Hepatocyte (in vitro differentiated cells): ENCODE data around the gene STIMATE. TPM values are rescaled to one million over a fixed set of nuclear protein-coding genes. Genes with fewer than 3 reads are reported as not detected.

Experiments used
- DNase-seq: peaks from one replicate; pipeline ENCODE4 v3.0.0-alpha.2; 2016; ENCODE audit warnings: low spot score
- H2AFZ ChIP-seq: fragments of 200-600 bp; sonication (generic); 2 replicates; pipeline ENCODE4 v1.6.0; 2016; ENCODE audit warnings: antibody characterized with exemption, mild to moderate bottlenecking
- H3K27ac ChIP-seq: fragments of 200-600 bp; sonication (generic); 2 replicates; pipeline ENCODE4 v1.5.1; 2016; ENCODE audit warnings: mild to moderate bottlenecking
- H3K27me3 ChIP-seq: fragments of 200-600 bp; sonication (generic); 2 replicates; pipeline ENCODE4 v1.6.1; 2016
- H3K36me3 ChIP-seq: fragments of 200-600 bp; sonication (generic); replicated peaks from 2 replicates; pipeline ENCODE4 v1.5.1; 2016; ENCODE audit warnings: low read depth; ENCODE audit not compliant: insufficient read depth
- H3K4me1 ChIP-seq: fragments of 200-600 bp; sonication (generic); 2 replicates; pipeline ENCODE4 v1.5.1; 2016; ENCODE audit warnings: mild to moderate bottlenecking, moderate library complexity; ENCODE audit not compliant: insufficient read depth
- H3K4me2 ChIP-seq: fragments of 200-600 bp; sonication (generic); 2 replicates; pipeline ENCODE4 v1.6.0; 2016
- H3K4me3 ChIP-seq: fragments of 200-600 bp; sonication (generic); 2 replicates; pipeline ENCODE4 v1.5.1; 2016; ENCODE audit warnings: mild to moderate bottlenecking
- H3K79me2 ChIP-seq: fragments of 200-600 bp; sonication (generic); 2 replicates; pipeline ENCODE4 v1.6.0; 2017; ENCODE audit warnings: mild to moderate bottlenecking
- H3K9me2 ChIP-seq: fragments of 200-600 bp; sonication (generic); replicated peaks from 2 replicates; pipeline ENCODE4 v1.6.0; 2017; ENCODE audit warnings: mild to moderate bottlenecking; ENCODE audit not compliant: insufficient read depth
- H3K9me3 ChIP-seq: fragments of 200-600 bp; sonication (generic); 2 replicates; pipeline ENCODE4 v1.5.1; 2016; ENCODE audit warnings: low read depth, mild to moderate bottlenecking
- H4K20me1 ChIP-seq: fragments of 200-600 bp; sonication (generic); 2 replicates; pipeline ENCODE4 v1.6.0; 2016; ENCODE audit warnings: mild to moderate bottlenecking; ENCODE audit not compliant: insufficient read depth, poor library complexity, severe bottlenecking
- EZH2 ChIP-seq: fragments of 200-600 bp; sonication (generic); IDR thresholded peaks from 2 replicates; pipeline ENCODE4 v1.6.1; 2016; ENCODE audit warnings: antibody characterized with exemption, mild to moderate bottlenecking, borderline replicate concordance
- EZH2phosphoT487 ChIP-seq: fragments of 200-600 bp; sonication (generic); IDR thresholded peaks from one replicate; pipeline ENCODE4 v1.6.1; 2018; ENCODE audit warnings: antibody characterized with exemption, mild to moderate bottlenecking, low read depth, moderate library complexity; ENCODE audit not compliant: unreplicated experiment, severe bottlenecking
- WGBS: methylation state at CpG from one replicate; pipeline ENCODE4 v1.1.6; 2016; ENCODE audit warnings: low lambda C conversion rate; ENCODE audit errors: missing lambda C conversion rate; 5-methylcytosine and 5-hydroxymethylcytosine counted together
- polyA plus RNA-seq: library from polyadenylated mRNA; unstranded; fragments of >200 nt; fragmentation: Nextera tagmentation; extraction: Ambion mirVana; gene quantifications from 2 replicates; pipeline ENCODE4 v1.2.1, GENCODE V29; 2016
- total RNA-seq: library from RNA; depleted of rRNA; stranded (reverse); fragments of >200 nt; gene quantifications from 2 replicates; pipeline ENCODE4 v1.2.3, GENCODE V29; 2014
- TF ChIP-seq, protein P1 (sequence below): fragments of 200-600 bp; sonication (generic); IDR thresholded peaks from 2 replicates; pipeline ENCODE4 v1.5.1; 2016; ENCODE audit warnings: antibody characterized with exemption, mild to moderate bottlenecking; ENCODE audit not compliant: poor library complexity

Gene STIMATE
- total and polyA plus RNA-seq, 2 experiments from 2014 or later = 14.5 to 20.4 TPM

- peak; percentile 32 for DNase-seq
- WGBS = 77% methylated on average over 10 of the region's 10 CpGs
- Histone ChIP-seq H3K9me3 (no peaks in the 10 kb centered on the region), H3K27me3 (no peaks in the 10 kb centered on the region), H3K79me2 (no peaks in the 10 kb centered on the region), H3K4me2 (no peak within 1 kb of the TSS), H3K27ac (no peak within 1 kb of the TSS), H3K4me3 (no peak within 1 kb of the TSS), H3K4me1 (no peaks in the 10 kb centered on the region), H3K36me3 (no peaks in the 10 kb centered on the region), H2AFZ (no peak within 1 kb of the TSS), H4K20me1 (no peaks in the 10 kb centered on the region), H3K9me2 (no peaks in the 10 kb centered on the region)
- TF ChIP-seq EZH2phosphoT487 = no peak
- TF ChIP-seq, protein P1, sequence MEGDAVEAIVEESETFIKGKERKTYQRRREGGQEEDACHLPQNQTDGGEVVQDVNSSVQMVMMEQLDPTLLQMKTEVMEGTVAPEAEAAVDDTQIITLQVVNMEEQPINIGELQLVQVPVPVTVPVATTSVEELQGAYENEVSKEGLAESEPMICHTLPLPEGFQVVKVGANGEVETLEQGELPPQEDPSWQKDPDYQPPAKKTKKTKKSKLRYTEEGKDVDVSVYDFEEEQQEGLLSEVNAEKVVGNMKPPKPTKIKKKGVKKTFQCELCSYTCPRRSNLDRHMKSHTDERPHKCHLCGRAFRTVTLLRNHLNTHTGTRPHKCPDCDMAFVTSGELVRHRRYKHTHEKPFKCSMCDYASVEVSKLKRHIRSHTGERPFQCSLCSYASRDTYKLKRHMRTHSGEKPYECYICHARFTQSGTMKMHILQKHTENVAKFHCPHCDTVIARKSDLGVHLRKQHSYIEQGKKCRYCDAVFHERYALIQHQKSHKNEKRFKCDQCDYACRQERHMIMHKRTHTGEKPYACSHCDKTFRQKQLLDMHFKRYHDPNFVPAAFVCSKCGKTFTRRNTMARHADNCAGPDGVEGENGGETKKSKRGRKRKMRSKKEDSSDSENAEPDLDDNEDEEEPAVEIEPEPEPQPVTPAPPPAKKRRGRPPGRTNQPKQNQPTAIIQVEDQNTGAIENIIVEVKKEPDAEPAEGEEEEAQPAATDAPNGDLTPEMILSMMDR = no peak
- TF ChIP-seq EZH2 = no peak
Observed at GRCh38 chr3:52794612-52795099, 102.7 kb downstream of the STIMATE start, which contains the start of gene ITIH3. TSS of gene ITIH3 (plus strand) at chr3:52794796. CDS start at chr3:52794804, 8 bp downstream.

DNA sequence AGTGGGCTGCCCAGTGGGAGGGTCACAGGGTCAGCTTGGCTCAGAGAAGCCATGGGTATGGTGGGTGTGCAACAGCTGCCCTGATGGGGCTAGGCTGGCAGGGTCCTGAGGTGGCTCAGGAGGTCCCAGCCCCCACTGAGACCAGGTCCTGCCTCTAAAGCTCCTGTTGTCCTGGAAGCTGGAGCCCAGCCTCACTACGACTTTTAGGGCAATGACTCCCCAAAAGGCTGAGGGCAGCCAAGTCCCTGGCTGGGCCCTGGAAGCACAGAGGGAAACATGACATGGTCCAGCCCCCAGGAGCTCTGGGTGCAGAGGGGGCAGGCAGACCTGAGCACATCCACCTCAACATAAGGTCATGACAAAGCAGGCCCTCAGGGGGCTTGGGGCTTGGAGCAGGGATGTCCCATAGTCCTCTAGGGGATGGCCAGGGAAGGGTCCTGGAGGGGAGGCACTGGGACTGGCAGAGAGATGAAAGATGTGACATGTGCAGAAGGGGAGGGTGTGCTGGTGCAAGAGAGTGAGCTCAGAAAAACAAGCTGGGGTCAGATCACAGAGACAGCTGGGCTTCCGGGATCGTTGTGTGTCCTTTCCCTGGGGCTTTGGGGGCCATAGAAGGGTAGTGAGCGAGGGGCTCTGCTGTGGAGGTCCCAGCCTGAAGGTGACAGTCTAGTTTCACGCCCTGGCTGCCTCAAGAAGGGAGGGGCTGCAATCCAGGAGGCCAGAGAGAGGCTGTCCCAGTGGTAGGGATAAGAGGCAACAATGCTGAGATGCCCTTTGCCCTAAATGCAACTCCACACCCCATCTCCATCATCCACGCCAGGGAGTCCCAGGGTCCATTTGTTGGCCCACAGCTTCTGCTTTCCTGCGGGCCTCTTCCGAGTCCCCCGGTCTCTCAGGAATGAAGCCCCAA, 103.4 kb downstream of the STIMATE start:
- 82% methylated on average over 9 of the region's 9 CpGs for WGBS
- no peaks in the 10 kb centered on the region for H3K36me3 ChIP-seq
- H3K4me3 ChIP-seq = no peak overlapping the region
- no peak for DNase-seq
- no peaks in the 10 kb centered on the region for H3K79me2 ChIP-seq
- H3K9me2 ChIP-seq = no peaks in the 10 kb centered on the region
- H2AFZ ChIP-seq = no peak overlapping the region
- H3K4me2 ChIP-seq = no peak overlapping the region
- no peak for TF ChIP-seq EZH2
- TF ChIP-seq, protein P1 = no peak
- no peak for TF ChIP-seq EZH2phosphoT487
- no peaks in the 10 kb centered on the region for H3K9me3 ChIP-seq
- no peaks in the 10 kb centered on the region for H3K4me1 ChIP-seq
- no peak overlapping the region for H3K27ac ChIP-seq
- H3K27me3 ChIP-seq = no peaks in the 10 kb centered on the region
- no peaks in the 10 kb centered on the region for H4K20me1 ChIP-seq

- Histone ChIP-seq H3K4me3 (no peak overlapping the region), H2AFZ (no peak overlapping the region), H3K79me2 (no peaks in the 10 kb centered on the region), H3K9me3 (no peaks in the 10 kb centered on the region), H3K9me2 (no peaks in the 10 kb centered on the region), H3K4me1 (no peaks in the 10 kb centered on the region), H4K20me1 (no peaks in the 10 kb centered on the region), H3K27ac (no peak overlapping the region), H3K4me2 (no peak overlapping the region), H3K36me3 (no peaks in the 10 kb centered on the region), H3K27me3 (no peaks in the 10 kb centered on the region)
- TF ChIP-seq, protein P1 = no peak
- no peak for DNase-seq
- 88% methylated on average over 17 of the region's 18 CpGs for WGBS
Observed at GRCh38 chr3:52792961-52793695, 104.2 kb downstream of the STIMATE start.
